Endothelial cell of umbilical vein (primary cell): Measurements from ENCODE around the gene BACH2. TPM values are rescaled to one million over a fixed set of nuclear protein-coding genes. Genes with fewer than 3 reads are reported as not detected.

Experiments used
- BruUV-seq: library from RNA; stranded (reverse); fragments of 400-500 nt; replicated peaks from 2 replicates; lab custom pipeline; 2021; lab: Mats Ljungman, UMichigan
- CTCF ChIA-PET: fragments of 300-600, 350-600 bp; sonication (Branson Sonifier 250); formaldehyde crosslinking; loops from one replicate; lab custom pipeline; 2021; ENCODE audit warnings: antibody characterized with exemption, inconsistent platforms; lab: Charles Lee
- POLR2A ChIA-PET: fragments of 300-600, 350-600 bp; sonication (Branson Sonifier 250); formaldehyde crosslinking; loops from one replicate; lab custom pipeline; 2021; ENCODE audit warnings: antibody characterized with exemption, inconsistent platforms; lab: Charles Lee
- DNase-seq: peaks from one replicate; pipeline ENCODE4 v3.0.0-alpha.2; 2011; ENCODE audit warnings: low read depth, low spot score
- FAIRE-seq: peaks from 2 replicates; lab custom pipeline; 2011; peaks lifted over from hg19 to GRCh38; lab: Jason Lieb, UNC
- H2AFZ ChIP-seq: 2 replicates; pipeline ENCODE4 v1.6.0; 2012; ENCODE audit warnings: low read depth, low read length, control low read depth, inconsistent platforms
- H3K27ac ChIP-seq: 2 replicates; pipeline ENCODE4 v1.5.1; 2011; ENCODE audit warnings: low read depth, mild to moderate bottlenecking, control low read depth, low read length, moderate library complexity; ENCODE audit not compliant: insufficient read depth
- H3K27me3 ChIP-seq, 2 experiments: 2 replicates each; pipeline versions ENCODE4 v1.6.0 to v1.6.1; 2011; ENCODE audit warnings: low read length in 2 of 2, mixed read lengths in 1 of 2; ENCODE audit not compliant: control insufficient read depth in 2 of 2, insufficient read depth in 2 of 2
- H3K36me3 ChIP-seq, 2 experiments: 2 replicates in 1 of 2; 3 replicates in 1 of 2; pipeline ENCODE4 v1.5.1; 2011; ENCODE audit warnings: low read length in 2 of 2, mild to moderate bottlenecking in 1 of 2, moderate library complexity in 1 of 2; ENCODE audit not compliant: control insufficient read depth in 2 of 2, insufficient read depth in 2 of 2; ENCODE audit errors: extremely low read depth in 1 of 2
- H3K4me1 ChIP-seq: 3 replicates; pipeline ENCODE4 v1.5.1; 2011; ENCODE audit warnings: mild to moderate bottlenecking, low read length; ENCODE audit not compliant: control insufficient read depth, insufficient read depth; ENCODE audit errors: extremely low read depth
- H3K4me2 ChIP-seq: 2 replicates; pipeline ENCODE4 v1.6.1; 2011; ENCODE audit warnings: low read length, control low read depth, mixed read lengths; ENCODE audit not compliant: insufficient read depth
- H3K4me3 ChIP-seq, 3 experiments: fragments of 200-600 bp in 1 of 3; sonication (generic), shearing (Covaris generic) in 1 of 3; replicated peaks in 1 of 3; 2 replicates each; pipeline ENCODE4 v1.5.1; 2011 to 2016; ENCODE audit warnings: control low read depth in 3 of 3, low read length in 3 of 3, mild to moderate bottlenecking in 2 of 3, inconsistent platforms in 1 of 3, low read depth in 1 of 3, moderate library complexity in 1 of 3; ENCODE audit not compliant: insufficient read depth in 1 of 3
- H3K79me2 ChIP-seq: 2 replicates; pipeline ENCODE4 v1.6.0; 2012; ENCODE audit warnings: low read length, inconsistent platforms; ENCODE audit not compliant: control insufficient read depth, insufficient read depth
- H3K9ac ChIP-seq: replicated peaks from 2 replicates; pipeline ENCODE3; 2011; ENCODE audit warnings: low read length, control low read depth; ENCODE audit not compliant: insufficient read depth; ENCODE audit errors: extremely low read depth
- H3K9me1 ChIP-seq: replicated peaks from 3 replicates; pipeline ENCODE4 v1.6.0; 2011; ENCODE audit warnings: mild to moderate bottlenecking, low read length; ENCODE audit not compliant: control insufficient read depth, insufficient read depth; ENCODE audit errors: extremely low read depth
- H3K9me3 ChIP-seq: replicated peaks from 2 replicates; pipeline ENCODE4 v1.5.1; 2012; ENCODE audit warnings: low read length, inconsistent platforms; ENCODE audit not compliant: control insufficient read depth, insufficient read depth
- H4K20me1 ChIP-seq: replicated peaks from 2 replicates; pipeline ENCODE3; 2011; ENCODE audit warnings: mild to moderate bottlenecking, low read length; ENCODE audit not compliant: control insufficient read depth, insufficient read depth; ENCODE audit errors: extremely low read depth
- CTCF ChIP-seq, 2 donors: IDR thresholded peaks; 1 replicate in 1 of 2; 2 replicates in 1 of 2; pipeline ENCODE4 v1.5.1; 2011; ENCODE audit warnings: low read length in 2 of 2, mild to moderate bottlenecking in 2 of 2, moderate library complexity in 2 of 2, control low read depth in 1 of 2, inconsistent platforms in 1 of 2, low read depth in 1 of 2; ENCODE audit not compliant: insufficient read depth in 1 of 2; ENCODE audit errors: extremely low read depth in 1 of 2
- EZH2 ChIP-seq: IDR thresholded peaks from 2 replicates; pipeline ENCODE4 v1.6.1; 2012; ENCODE audit warnings: borderline replicate concordance, low read depth, mild to moderate bottlenecking, moderate library complexity, low read length, inconsistent platforms; ENCODE audit not compliant: severe bottlenecking
- FOS ChIP-seq: IDR thresholded peaks from 2 replicates; pipeline ENCODE4 v1.6.1; 2011; ENCODE audit warnings: mild to moderate bottlenecking, low read length, moderate library complexity, borderline replicate concordance; ENCODE audit not compliant: insufficient read depth
- GATA2 ChIP-seq: IDR thresholded peaks from 2 replicates; pipeline ENCODE4 v1.7.0; 2011; ENCODE audit warnings: low read depth, mild to moderate bottlenecking, moderate library complexity, mixed read lengths, low read length; ENCODE audit not compliant: insufficient read length, insufficient read depth
- JUN ChIP-seq: IDR thresholded peaks from 2 replicates; pipeline ENCODE4 v1.6.1; 2011; ENCODE audit warnings: borderline replicate concordance, low read depth; ENCODE audit not compliant: insufficient read length, insufficient read depth
- MAX ChIP-seq: IDR thresholded peaks from 2 replicates; pipeline ENCODE4 v1.6.1; 2011; ENCODE audit not compliant: insufficient read depth, insufficient read length
- MYC ChIP-seq: IDR thresholded peaks from one replicate; pipeline ENCODE4 v1.6.1; 2011; ENCODE audit warnings: mild to moderate bottlenecking, low read depth, low read length
- POLR2A ChIP-seq: IDR thresholded peaks from 2 replicates; pipeline ENCODE4 v1.6.1; 2012; ENCODE audit warnings: low read depth, mild to moderate bottlenecking, control low read depth, low read length
- POLR2AphosphoS5 ChIP-seq: IDR thresholded peaks from 2 replicates; pipeline ENCODE4 v1.6.1; 2012; ENCODE audit warnings: low read depth, mild to moderate bottlenecking, control low read depth, low read length, moderate library complexity; ENCODE audit not compliant: insufficient read depth
- dilution Hi-C: fragments of 300-500 bp; cut with MboI; formaldehyde crosslinking; loops from one replicate; pipeline ENCODE4 v1.15.0; 2019; ENCODE audit warnings: low sequenced_read_pairs; ENCODE audit not compliant: extremely low pct_ligation_motif_present
- intact Hi-C: fragments of 100-400 bp; cut with micrococcal nuclease; formaldehyde crosslinking; loops from one replicate; pipeline ENCODE4 v1.10.0; 2022
- polyA plus RNA-seq, 4 experiments: library from polyadenylated mRNA; depleted of rRNA in 3 of 4; stranded (reverse) in 3 of 4; unstranded in 1 of 4; fragments of >200 nt; gene quantifications; 2 replicates each; pipeline versions ENCODE4 v1.2.1 to v1.2.3, GENCODE V29; 2011 to 2012; ENCODE audit warnings: missing spikeins in 1 of 4
- total RNA-seq: library from RNA; stranded (reverse); gene quantifications from 2 replicates; pipeline ENCODE4 v1.2.3, GENCODE V29; 2021

Gene BACH2
- total and polyA plus RNA-seq, 2 donors (not counting 3 experiments of a cell fraction or from before 2014, with no cell fraction given), result 1.7 to 5.6 TPM

GRCh38 chr6:90140683-90141082 is 156.0 kb downstream of the BACH2 start:
- H3K9me3 ChIP-seq, result no peaks in the 10 kb centered on the region
- POLR2A ChIA-PET, result no interaction called here
- no peaks in the 10 kb centered on the region for H4K20me1 ChIP-seq
- no peak overlapping the region for H2AFZ ChIP-seq
- no peak for FAIRE-seq
- TF ChIP-seq JUN (no peak), EZH2 (no peak), POLR2AphosphoS5 (no peak), FOS (no peak), MYC (no peak), MAX (no peak), GATA2 (no peak), CTCF (IDR thresholded peaks at IDR 0.05; ENCODE audit: extremely low read depth in 1 of 2, insufficient read depth in 1 of 2, low read depth in 1 of 2, low read length in 2 of 2) (no peak), POLR2A (no peak)
- H3K9ac ChIP-seq, result no peak overlapping the region
- no peaks in the 10 kb centered on the region for H3K4me1 ChIP-seq
- H3K79me2 ChIP-seq, result no peaks in the 10 kb centered on the region
- no peak overlapping the region for H3K4me2 ChIP-seq
- dilution Hi-C loops (no loop called here), intact Hi-C loops (no loop called here)
- H3K27me3 ChIP-seq, result no peaks in the 10 kb centered on the region
- CTCF ChIA-PET, result no interaction called here
- H3K4me3 ChIP-seq, result no peak overlapping the region
- H3K36me3 ChIP-seq, result no peaks in the 10 kb centered on the region
- no TSS peak for BruUV-seq
- H3K27ac ChIP-seq, result no peak overlapping the region
- DNase-seq, result no peak
- no peaks in the 10 kb centered on the region for H3K9me1 ChIP-seq
